GM18507 (cell line): ENCODE data around the gene P2RX6.
A peak's percentile ranks its signal among the peaks of the same experiment; 100 is the strongest.
"Not testable (repeated sequence)": the region's sequence is repeated elsewhere in the genome, so short reads cannot be mapped to it uniquely, and the experiment has no call there.

ENCODE experiments used
- DNase-seq: peaks from one replicate; pipeline ENCODE4 v3.0.0; 2011; ENCODE audit warnings: low read depth; ENCODE audit not compliant: insufficient read length; ENCODE audit errors: extremely low spot score
- FAIRE-seq: peaks from 2 replicates; lab custom pipeline; 2011; peaks lifted over from hg19 to GRCh38; lab: Jason Lieb, UNC

Gene P2RX6

GRCh38 chr22:21028277-21029251, 13.6 kb downstream of the P2RX6 start:
- no peak for FAIRE-seq

GRCh38 chr22:21029486-21030025, 14.6 kb downstream of the P2RX6 start:
- FAIRE-seq: no peak

More at GRCh38 chr22:21028277-21029251, 13.6 kb downstream of the P2RX6 start:
- no peak for DNase-seq

GRCh38 chr22:21030032-21030431, 15.1 kb downstream of the P2RX6 start:
- FAIRE-seq: no peak
- DNase-seq: no peak

More at GRCh38 chr22:21029486-21030025, 14.6 kb downstream of the P2RX6 start:
- DNase-seq: no peak

- FAIRE-seq (no peak), DNase-seq (no peak)
These were observed 15.9 kb downstream of the P2RX6 start for GRCh38 chr22:21030621-21031544.

- no peak for DNase-seq
- FAIRE-seq: no peak
These were observed 16.6 kb downstream of the P2RX6 start for GRCh38 chr22:21031545-21032036.

GRCh38 chr22:21032037-21032867, 17.3 kb downstream of the P2RX6 start, which contains the start of gene SLC7A4:
Gene SLC7A4 (minus strand): TSS chr22:21032561. CDS start chr22:21031812, 749 bp downstream.
- no peak for DNase-seq
- no peak for FAIRE-seq

- no peak for DNase-seq
- no peak for FAIRE-seq
These were observed 18.1 kb downstream of the P2RX6 start for GRCh38 chr22:21032868-21033688.

GRCh38 chr22:21033895-21034294, 18.9 kb downstream of the P2RX6 start:
- DNase-seq: no peak
- FAIRE-seq: peak; percentile 9

GRCh38 chr22:21034989-21035388, 20.0 kb downstream of the P2RX6 start:
- DNase-seq (no peak), FAIRE-seq (peak; percentile 9)

- DNase-seq (no peak), FAIRE-seq (no peak)
These were observed 23.4 kb downstream of the P2RX6 start for GRCh38 chr22:21038405-21038804.

GRCh38 chr22:21039158-21039557, 24.2 kb downstream of the P2RX6 start:
- not testable (repeated sequence) for FAIRE-seq, DNase-seq

- no peak for FAIRE-seq
- no peak for DNase-seq
These were observed 27.0 kb downstream of the P2RX6 start for GRCh38 chr22:21041937-21042336.

- FAIRE-seq (no peak), DNase-seq (no peak)
These were observed 28.3 kb downstream of the P2RX6 start for GRCh38 chr22:21042978-21043859.

GRCh38 chr22:21043860-21044535, 29.0 kb downstream of the P2RX6 start:
- FAIRE-seq (no peak), DNase-seq (no peak)

- DNase-seq (no peak), FAIRE-seq (no peak)
These were observed 30.1 kb downstream of the P2RX6 start for GRCh38 chr22:21044931-21045584.
